NT2/D1 (cell line): ENCODE results near the gene LAMC2.
"Not testable (repeated sequence)": the region's sequence is repeated elsewhere in the genome, so short reads cannot be mapped to it uniquely, and the experiment has no call there.

ENCODE experiments used
- DNase-seq: peaks from one replicate; pipeline ENCODE4 v3.0.0-alpha.2; 2011; ENCODE audit warnings: low read depth, low spot score
- H3K27me3 ChIP-seq: 2 replicates; pipeline ENCODE4 v1.6.0; 2011; ENCODE audit warnings: mild to moderate bottlenecking; ENCODE audit not compliant: insufficient read length, insufficient read depth
- H3K36me3 ChIP-seq: 2 replicates; pipeline ENCODE4 v1.6.1; 2011; ENCODE audit warnings: mild to moderate bottlenecking, low read length, mixed read lengths; ENCODE audit not compliant: insufficient read depth, insufficient read length
- H3K4me1 ChIP-seq: 2 replicates; pipeline ENCODE4 v1.5.1; 2011; ENCODE audit not compliant: insufficient read depth, insufficient read length
- H3K4me3 ChIP-seq: 2 replicates; pipeline ENCODE4 v1.5.1; 2011; ENCODE audit warnings: low read depth; ENCODE audit not compliant: insufficient read length
- H3K9ac ChIP-seq: 2 replicates; pipeline ENCODE4 v1.6.0; 2011; ENCODE audit warnings: low read depth; ENCODE audit not compliant: insufficient read length
- H3K9me3 ChIP-seq: 2 replicates; pipeline ENCODE4 v1.5.1; 2011; ENCODE audit warnings: mild to moderate bottlenecking, low read length; ENCODE audit not compliant: insufficient read depth
- SUZ12 ChIP-seq: IDR thresholded peaks from 2 replicates; pipeline ENCODE4 v1.6.1; 2011; ENCODE audit not compliant: insufficient read length, insufficient read depth; ENCODE audit errors: extremely low read depth
- YY1 ChIP-seq: IDR thresholded peaks from 2 replicates; pipeline ENCODE4 v1.6.1; 2011; ENCODE audit not compliant: insufficient read length, insufficient read depth
- ZNF274 ChIP-seq: IDR thresholded peaks from 2 replicates; pipeline ENCODE4 v1.6.1; 2011; ENCODE audit warnings: mild to moderate bottlenecking, low read depth, low read length

The LAMC2 gene

GRCh38 chr1:183239793-183240525 is 53.9 kb downstream of the LAMC2 start:
- peaks cover 4% of the 10 kb centered on the region for H3K4me1 ChIP-seq

GRCh38 chr1:183240526-183240825 is 54.4 kb downstream of the LAMC2 start:
- Histone ChIP-seq H3K36me3 (peaks cover 14% of the 10 kb centered on the region), H3K4me1 (peaks cover 2% of the 10 kb centered on the region), H3K4me3 (no peak overlapping the region), H3K9ac (no peak overlapping the region), H3K9me3 (no peaks in the 10 kb centered on the region), H3K27me3 (no peaks in the 10 kb centered on the region)
- no peak for DNase-seq
- no peak for TF ChIP-seq ZNF274
- TF ChIP-seq YY1 = no peak
- TF ChIP-seq SUZ12 = no peak

More at GRCh38 chr1:183239793-183240525, 53.9 kb downstream of the LAMC2 start:
- TF ChIP-seq SUZ12 (no peak), ZNF274 (no peak), YY1 (no peak)
- H3K9me3 ChIP-seq = no peaks in the 10 kb centered on the region
- H3K9ac ChIP-seq = no peak overlapping the region
- H3K36me3 ChIP-seq = peaks cover 14% of the 10 kb centered on the region
- H3K27me3 ChIP-seq = no peaks in the 10 kb centered on the region
- no peak for DNase-seq
- H3K4me3 ChIP-seq = no peak overlapping the region

GRCh38 chr1:183240853-183241252 is 54.8 kb downstream of the LAMC2 start:
- not testable (repeated sequence) for H3K9me3 ChIP-seq, H3K9ac ChIP-seq, H3K27me3 ChIP-seq, DNase-seq, H3K4me3 ChIP-seq, H3K4me1 ChIP-seq
- H3K36me3 ChIP-seq = peaks cover 14% of the 10 kb centered on the region

GRCh38 chr1:183241471-183241870 is 55.4 kb downstream of the LAMC2 start:
- H3K9me3 ChIP-seq = no peaks in the 10 kb centered on the region
- peaks cover 14% of the 10 kb centered on the region for H3K36me3 ChIP-seq
- H3K4me3 ChIP-seq = no peak overlapping the region
- DNase-seq = no peak
- H3K27me3 ChIP-seq = no peaks in the 10 kb centered on the region
- H3K9ac ChIP-seq = no peak overlapping the region
- TF ChIP-seq YY1 = no peak
- TF ChIP-seq ZNF274 = no peak
- no peak for TF ChIP-seq SUZ12
- H3K4me1 ChIP-seq = no peaks in the 10 kb centered on the region

- no peak for TF ChIP-seq ZNF274
- no peak for TF ChIP-seq YY1
- no peak for TF ChIP-seq SUZ12
- Histone ChIP-seq H3K36me3 (peaks cover 14% of the 10 kb centered on the region), H3K9ac (no peak overlapping the region), H3K4me3 (no peak overlapping the region), H3K9me3 (no peaks in the 10 kb centered on the region), H3K4me1 (no peaks in the 10 kb centered on the region), H3K27me3 (no peaks in the 10 kb centered on the region)
- DNase-seq = no peak
These were observed 56.5 kb downstream of the LAMC2 start for GRCh38 chr1:183242556-183242955.

GRCh38 chr1:183243161-183244050 is 57.3 kb downstream of the LAMC2 start:
- no peaks in the 10 kb centered on the region for H3K27me3 ChIP-seq
- no peak for DNase-seq
- no peaks in the 10 kb centered on the region for H3K4me1 ChIP-seq
- TF ChIP-seq ZNF274 (no peak), SUZ12 (no peak)
- H3K4me3 ChIP-seq = no peak overlapping the region
- H3K9ac ChIP-seq = no peak overlapping the region
- H3K36me3 ChIP-seq = peaks cover 14% of the 10 kb centered on the region
- H3K9me3 ChIP-seq = no peaks in the 10 kb centered on the region

- DNase-seq = no peak
- Histone ChIP-seq H3K36me3 (peaks cover 13% of the 10 kb centered on the region), H3K27me3 (no peaks in the 10 kb centered on the region), H3K4me3 (no peak overlapping the region), H3K9me3 (no peaks in the 10 kb centered on the region), H3K4me1 (no peaks in the 10 kb centered on the region), H3K9ac (no peak overlapping the region)
- TF ChIP-seq SUZ12 = no peak
- TF ChIP-seq ZNF274 = no peak
- TF ChIP-seq YY1 = no peak
These were observed 58.4 kb downstream of the LAMC2 start for GRCh38 chr1:183244466-183244865.
